Caco-2 (cell line): Measurements from ENCODE around the gene ARHGEF1. TPM values are rescaled to one million over a fixed set of nuclear protein-coding genes. Genes with fewer than 3 reads are reported as not detected.

Source experiments
- BruUV-seq: library from RNA; stranded (reverse); fragments of 400-500 nt; replicated peaks from 2 replicates; lab custom pipeline; 2021; lab: Mats Ljungman, UMichigan
- CTCF ChIA-PET: fragments of 300-600 bp; sonication (Branson Sonifier 250); formaldehyde crosslinking; loops from one replicate; lab custom pipeline; 2022; ENCODE audit warnings: antibody characterized with exemption; lab: Charles Lee
- POLR2A ChIA-PET: fragments of 300-600 bp; sonication (Branson Sonifier 250); formaldehyde crosslinking; loops from one replicate; lab custom pipeline; 2022; ENCODE audit warnings: antibody characterized with exemption; lab: Charles Lee
- DNase-seq, 2 experiments: peaks; one replicate each; pipeline versions ENCODE4 v3.0.0 to v3.0.0-alpha.2; 2020 to 2022
- H3K27me3 ChIP-seq: replicated peaks from 2 replicates; pipeline ENCODE4 v1.6.0; 2011; ENCODE audit warnings: low read length; ENCODE audit not compliant: control insufficient read depth, insufficient read depth
- H3K36me3 ChIP-seq: 2 replicates; pipeline ENCODE4 v1.5.1; 2011; ENCODE audit warnings: low read length; ENCODE audit not compliant: control insufficient read depth, insufficient read depth
- H3K4me1 ChIP-seq: fragments of 250-450 bp; sonication (Bioruptor Pico); 2 replicates; pipeline ENCODE4 v1.5.1; 2020; ENCODE audit warnings: mild to moderate bottlenecking
- H3K4me3 ChIP-seq: 2 replicates; pipeline ENCODE4 v1.5.1; 2011; ENCODE audit warnings: low read depth, mild to moderate bottlenecking, control low read depth, low read length
- H3K9me3 ChIP-seq: fragments of 250-450 bp; sonication (Bioruptor Pico); 2 replicates; pipeline ENCODE4 v1.5.1; 2020; ENCODE audit warnings: mild to moderate bottlenecking, moderate library complexity
- H3K27ac Mint-ChIP-seq: one replicate; pipeline ENCODE4 v1.8.0; 2022; ENCODE audit warnings: mixed read lengths; ENCODE audit not compliant: unreplicated experiment
- H3K27me3 Mint-ChIP-seq: one replicate; pipeline ENCODE4 v1.8.0; 2022; ENCODE audit warnings: mixed read lengths; ENCODE audit not compliant: insufficient read depth, unreplicated experiment
- H3K36me3 Mint-ChIP-seq: one replicate; pipeline ENCODE4 v1.8.0; 2022; ENCODE audit warnings: mild to moderate bottlenecking, mixed read lengths; ENCODE audit not compliant: insufficient read depth, unreplicated experiment
- H3K4me1 Mint-ChIP-seq: one replicate; pipeline ENCODE4 v1.8.0; 2022; ENCODE audit warnings: low read depth, mixed read lengths; ENCODE audit not compliant: unreplicated experiment
- H3K4me3 Mint-ChIP-seq: one replicate; pipeline ENCODE4 v1.8.0; 2022; ENCODE audit warnings: mild to moderate bottlenecking, moderate library complexity, mixed read lengths; ENCODE audit not compliant: unreplicated experiment
- H3K9me3 Mint-ChIP-seq: one replicate; pipeline ENCODE4 v1.8.0; 2022; ENCODE audit warnings: mixed read lengths; ENCODE audit not compliant: unreplicated experiment
- CTCF ChIP-seq, 2 experiments: fragments of 200-600 bp in 1 of 2; IDR thresholded peaks; 1 replicate in 1 of 2; 2 replicates in 1 of 2; pipeline versions ENCODE4 v1.5.1 to v1.8.0; 2011 to 2022; ENCODE audit warnings: antibody characterized with exemption in 1 of 2, control low read depth in 1 of 2, inconsistent platforms in 1 of 2, low read depth in 1 of 2, low read length in 1 of 2, mild to moderate bottlenecking in 1 of 2, moderate library complexity in 1 of 2; ENCODE audit not compliant: insufficient read depth in 1 of 2, severe bottlenecking in 1 of 2, unreplicated experiment in 1 of 2
- intact Hi-C: fragments of 100-400 bp; cut with micrococcal nuclease; formaldehyde crosslinking; loops from one replicate; pipeline ENCODE4 v1.10.0; 2022; ENCODE audit not compliant: unreplicated experiment
- total RNA-seq: library from RNA; stranded (reverse); gene quantifications from 2 replicates; pipeline ENCODE4 v1.2.3, GENCODE V29; 2022

ARHGEF1 gene
- total RNA-seq, 1 experiment from 2014 or later: 63.5 TPM

- BruUV-seq: no TSS peak
- H3K9me3 Mint-ChIP-seq: peaks cover 10% of the 10 kb centered on the region
- peaks cover 27% of the 10 kb centered on the region for H3K27me3 Mint-ChIP-seq
- no peaks in the 10 kb centered on the region for H3K4me1 Mint-ChIP-seq
- H3K36me3 ChIP-seq: no peaks in the 10 kb centered on the region
- CTCF ChIA-PET: no interaction called here
- no peak overlapping the region for H3K27ac Mint-ChIP-seq
- no peaks in the 10 kb centered on the region for H3K36me3 Mint-ChIP-seq
- no peaks in the 10 kb centered on the region for H3K4me1 ChIP-seq
- POLR2A ChIA-PET: no interaction called here
- no peak overlapping the region for H3K4me3 Mint-ChIP-seq
- H3K27me3 ChIP-seq: no peaks in the 10 kb centered on the region
- intact Hi-C loops: no loop called here
- no peak overlapping the region for H3K4me3 ChIP-seq
- H3K9me3 ChIP-seq: no peaks in the 10 kb centered on the region
- no peak for TF ChIP-seq CTCF (IDR thresholded peaks at IDR 0.05; ENCODE audit: insufficient read depth in 1 of 2, low read depth in 1 of 2, low read length in 1 of 2, severe bottlenecking in 1 of 2, unreplicated experiment in 1 of 2)
- no peak for DNase-seq
These were observed 34.3 kb upstream of the ARHGEF1 start for GRCh38 chr19:41848666-41849065.

DNA sequence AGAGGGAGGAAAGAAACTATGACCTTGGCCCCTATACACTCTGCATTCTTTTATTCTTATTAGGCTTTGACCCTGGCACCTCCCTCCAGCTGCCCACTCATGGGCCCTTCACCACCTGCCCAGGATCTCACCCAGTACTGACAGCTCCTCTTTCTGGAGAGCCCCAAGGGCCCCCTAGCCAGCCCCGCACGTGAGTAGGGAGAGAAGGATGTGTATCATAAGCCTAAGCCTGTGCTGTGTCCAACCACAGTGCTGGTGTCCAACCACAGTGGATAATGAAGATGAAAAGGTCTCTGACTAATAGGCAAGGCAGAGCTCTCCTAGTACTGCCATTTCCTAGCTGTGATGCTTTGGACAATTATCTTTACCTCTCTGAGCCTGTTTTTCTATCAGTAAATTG, 33.9 kb upstream of the ARHGEF1 start:
- Histone ChIP-seq H3K4me1 (no peaks in the 10 kb centered on the region), H3K27me3 (no peaks in the 10 kb centered on the region), H3K4me3 (no peak overlapping the region), H3K9me3 (no peaks in the 10 kb centered on the region), H3K36me3 (no peaks in the 10 kb centered on the region)
- Mint-ChIP-seq H3K4me3 (no peak overlapping the region), H3K27me3 (peaks cover 24% of the 10 kb centered on the region), H3K9me3 (peaks cover 6% of the 10 kb centered on the region), H3K27ac (no peak overlapping the region), H3K4me1 (no peaks in the 10 kb centered on the region), H3K36me3 (no peaks in the 10 kb centered on the region)
- POLR2A ChIA-PET: no interaction called here
- BruUV-seq: no TSS peak
- TF ChIP-seq CTCF (IDR thresholded peaks at IDR 0.05; ENCODE audit: insufficient read depth in 1 of 2, low read depth in 1 of 2, low read length in 1 of 2, severe bottlenecking in 1 of 2, unreplicated experiment in 1 of 2): no peak
- CTCF ChIA-PET: no interaction called here
- DNase-seq: no peak
- intact Hi-C loops: no loop called here

DNA sequence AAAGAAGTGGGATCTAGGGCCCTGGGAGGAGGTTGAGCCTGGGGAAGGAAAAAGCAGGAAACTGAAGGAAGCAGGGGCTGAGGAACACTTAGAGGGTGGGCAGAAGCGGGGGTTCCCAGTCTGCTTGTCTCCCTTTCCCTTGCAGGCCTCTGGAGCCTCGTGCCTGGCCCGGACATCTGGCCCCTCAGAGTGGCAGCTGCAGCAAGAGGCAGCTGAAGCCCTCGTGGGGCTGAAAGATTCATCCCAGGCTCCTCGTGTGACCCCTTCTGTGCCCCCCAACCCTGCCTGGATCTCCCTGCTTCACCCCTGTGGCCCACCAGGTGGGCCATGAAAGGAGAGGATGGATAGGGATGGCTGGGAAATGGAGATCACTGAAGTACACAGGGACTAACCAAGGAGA, 32.6 kb upstream of the ARHGEF1 start:
- H3K27me3 ChIP-seq: no peaks in the 10 kb centered on the region

More for the DNA sequence above, 32.6 kb upstream of the ARHGEF1 start:
- Mint-ChIP-seq H3K4me3 (no peak overlapping the region), H3K27me3 (peaks cover 29% of the 10 kb centered on the region), H3K27ac (no peak overlapping the region), H3K4me1 (no peaks in the 10 kb centered on the region), H3K9me3 (no peaks in the 10 kb centered on the region), H3K36me3 (no peaks in the 10 kb centered on the region)
- no peaks in the 10 kb centered on the region for H3K4me1 ChIP-seq
- no peaks in the 10 kb centered on the region for H3K36me3 ChIP-seq
- POLR2A ChIA-PET: no interaction called here
- intact Hi-C loops: no loop called here
- CTCF ChIA-PET: no interaction called here
- DNase-seq: no peak
- no peaks in the 10 kb centered on the region for H3K9me3 ChIP-seq
- no TSS peak for BruUV-seq
- TF ChIP-seq CTCF (IDR thresholded peaks at IDR 0.05; ENCODE audit: insufficient read depth in 1 of 2, low read depth in 1 of 2, low read length in 1 of 2, severe bottlenecking in 1 of 2, unreplicated experiment in 1 of 2): no peak
- H3K4me3 ChIP-seq: no peak overlapping the region
